ENCODE results near the gene TTC33.
A peak's percentile ranks its signal among the peaks of the same experiment; 100 is the strongest.

TTC33 gene

GRCh38 chr5:40652441-40653220 lies 103.1 kb downstream of the TTC33 start:
- no peak for DNase-seq (ENCODE audit: low spot score)

GRCh38 chr5:40651201-40651600 lies 104.6 kb downstream of the TTC33 start:
- DNase-seq (ENCODE audit: low spot score): no peak

GRCh38 chr5:40649463-40650030 lies 106.2 kb downstream of the TTC33 start:
- no peak for DNase-seq (ENCODE audit: low spot score)

- DNase-seq (ENCODE audit: low spot score): no peak
Measured at GRCh38 chr5:40648150-40648549, 107.6 kb downstream of the TTC33 start.

GRCh38 chr5:40646266-40646665 lies 109.5 kb downstream of the TTC33 start:
- no peak for DNase-seq (ENCODE audit: low spot score)

GRCh38 chr5:40639531-40639930 lies 116.2 kb downstream of the TTC33 start:
- peak; percentile 20 for DNase-seq (ENCODE audit: low spot score)

- no peak for DNase-seq (ENCODE audit: low spot score)
Measured at GRCh38 chr5:40634593-40634992, 121.2 kb downstream of the TTC33 start.

- no peak for DNase-seq (ENCODE audit: low spot score)
Measured at GRCh38 chr5:40634154-40634553, 121.6 kb downstream of the TTC33 start.

GRCh38 chr5:40631236-40631635 lies 124.5 kb downstream of the TTC33 start:
- no peak for DNase-seq (ENCODE audit: low spot score)

- DNase-seq (ENCODE audit: low spot score): no peak
Measured at GRCh38 chr5:40630126-40630525, 125.6 kb downstream of the TTC33 start.

GRCh38 chr5:40628407-40628806 lies 127.4 kb downstream of the TTC33 start:
- no peak for DNase-seq (ENCODE audit: low spot score)

- no peak for DNase-seq (ENCODE audit: low spot score)
Measured at GRCh38 chr5:40627706-40628105, 128.1 kb downstream of the TTC33 start.

- DNase-seq (ENCODE audit: low spot score): peak; percentile 66
Measured at GRCh38 chr5:40626801-40627200, 129.0 kb downstream of the TTC33 start.

GRCh38 chr5:40623480-40624420 lies 132.0 kb downstream of the TTC33 start:
- DNase-seq (ENCODE audit: low spot score): no peak

GRCh38 chr5:40622463-40623252 lies 133.1 kb downstream of the TTC33 start:
- no peak for DNase-seq (ENCODE audit: low spot score)

GRCh38 chr5:40619421-40619820 lies 136.3 kb downstream of the TTC33 start:
- DNase-seq (ENCODE audit: low spot score): peak; percentile 44

- DNase-seq (ENCODE audit: low spot score): no peak
Measured at GRCh38 chr5:40618926-40619325, 136.8 kb downstream of the TTC33 start.

- no peak for DNase-seq (ENCODE audit: low spot score)
Measured at GRCh38 chr5:40616781-40617180, 139.0 kb downstream of the TTC33 start.

- no peak for DNase-seq (ENCODE audit: low spot score)
Measured at GRCh38 chr5:40615586-40616170, 140.1 kb downstream of the TTC33 start.

- no peak for DNase-seq (ENCODE audit: low spot score)
Measured at GRCh38 chr5:40614923-40615585, 140.7 kb downstream of the TTC33 start.

- DNase-seq (ENCODE audit: low spot score): no peak
Measured at GRCh38 chr5:40614466-40614865, 141.3 kb downstream of the TTC33 start.

Measured in kidney tubule cell (primary cell).